ENCODE data around the gene CASP8AP2. TPM values are rescaled to one million over a fixed set of nuclear protein-coding genes. Genes with fewer than 3 reads are reported as not detected.
"Not testable (repeated sequence)": the region's sequence is repeated elsewhere in the genome, so short reads cannot be mapped to it uniquely, and the experiment has no call there.

The CASP8AP2 gene
- total and polyA plus RNA-seq, 2 experiments from 2014 or later, result 8.9 to 21.6 TPM

DNA sequence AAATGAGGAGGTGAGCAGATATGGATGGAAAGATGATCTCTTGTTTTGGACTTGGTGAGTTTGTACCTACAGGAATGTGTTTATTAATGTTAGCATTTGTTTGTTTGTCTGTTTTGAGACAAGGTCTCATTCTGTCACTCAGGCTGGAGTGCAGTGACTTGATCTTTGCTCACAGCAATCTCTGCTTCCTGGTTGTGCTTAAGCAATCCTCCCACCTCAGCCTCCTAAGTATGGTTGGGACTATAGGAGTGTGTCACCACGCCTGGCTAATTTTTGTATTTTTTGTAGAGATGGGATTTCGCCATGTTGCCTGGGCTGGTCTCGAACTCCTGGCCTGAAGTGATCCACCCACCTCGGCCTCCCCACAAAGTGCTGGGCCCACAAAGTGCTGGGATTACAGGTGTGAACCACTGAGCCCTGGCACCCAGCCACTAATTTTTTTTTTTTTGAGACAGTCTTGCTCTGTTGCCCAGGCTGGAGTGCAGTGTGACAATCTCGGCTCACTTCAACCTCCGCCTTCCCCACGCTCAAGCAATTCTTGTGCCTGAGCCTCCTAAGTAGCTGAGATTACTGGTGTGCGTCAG, 7.1 kb downstream of the CASP8AP2 start:
- TF ChIP-seq, protein P1, sequence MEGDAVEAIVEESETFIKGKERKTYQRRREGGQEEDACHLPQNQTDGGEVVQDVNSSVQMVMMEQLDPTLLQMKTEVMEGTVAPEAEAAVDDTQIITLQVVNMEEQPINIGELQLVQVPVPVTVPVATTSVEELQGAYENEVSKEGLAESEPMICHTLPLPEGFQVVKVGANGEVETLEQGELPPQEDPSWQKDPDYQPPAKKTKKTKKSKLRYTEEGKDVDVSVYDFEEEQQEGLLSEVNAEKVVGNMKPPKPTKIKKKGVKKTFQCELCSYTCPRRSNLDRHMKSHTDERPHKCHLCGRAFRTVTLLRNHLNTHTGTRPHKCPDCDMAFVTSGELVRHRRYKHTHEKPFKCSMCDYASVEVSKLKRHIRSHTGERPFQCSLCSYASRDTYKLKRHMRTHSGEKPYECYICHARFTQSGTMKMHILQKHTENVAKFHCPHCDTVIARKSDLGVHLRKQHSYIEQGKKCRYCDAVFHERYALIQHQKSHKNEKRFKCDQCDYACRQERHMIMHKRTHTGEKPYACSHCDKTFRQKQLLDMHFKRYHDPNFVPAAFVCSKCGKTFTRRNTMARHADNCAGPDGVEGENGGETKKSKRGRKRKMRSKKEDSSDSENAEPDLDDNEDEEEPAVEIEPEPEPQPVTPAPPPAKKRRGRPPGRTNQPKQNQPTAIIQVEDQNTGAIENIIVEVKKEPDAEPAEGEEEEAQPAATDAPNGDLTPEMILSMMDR (IDR thresholded peaks at IDR 0.05; ENCODE audit: low read depth, low read length), result no peak
- DNase-seq (ENCODE audit: low read depth in 1 of 2, low spot score in 1 of 2), result no peak
- Histone ChIP-seq H3K36me3 (peaks cover 3% of the 10 kb centered on the region), H3K27ac (no peak overlapping the region), H3K27me3 (no peaks in the 10 kb centered on the region), H3K4me3 (no peak overlapping the region), H3K4me1 (ENCODE audit: low read depth) (peaks cover 8% of the 10 kb centered on the region), H3K9me3 (ENCODE audit: low read depth) (no peaks in the 10 kb centered on the region)

DNA sequence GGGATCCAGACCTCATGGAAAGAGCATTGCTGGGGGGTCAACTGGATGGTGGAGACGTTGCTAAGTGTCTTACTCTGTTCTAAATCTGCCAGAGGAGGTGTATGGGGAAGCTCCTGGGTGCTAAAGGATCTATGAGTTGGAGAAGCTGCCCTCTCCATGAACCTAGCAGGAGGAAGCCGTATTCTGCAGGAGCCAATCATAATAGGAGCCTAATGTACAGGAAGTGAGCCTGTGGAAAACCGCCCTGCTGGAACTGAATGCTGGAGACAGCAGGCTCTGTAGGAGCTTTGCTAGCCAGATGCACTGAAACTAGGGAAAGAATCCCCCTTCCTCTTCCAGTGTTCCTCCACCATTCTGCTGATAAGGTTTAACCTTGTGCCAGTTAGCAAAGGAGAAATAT, 10.9 kb downstream of the CASP8AP2 start:
- DNase-seq (ENCODE audit: low read depth in 1 of 2, low spot score in 1 of 2), result peak; percentile 35 to 72
- H3K4me1 ChIP-seq (ENCODE audit: low read depth), result peaks cover 8% of the 10 kb centered on the region
- no peaks in the 10 kb centered on the region for H3K36me3 ChIP-seq
- TF ChIP-seq, protein P1 (IDR thresholded peaks at IDR 0.05; ENCODE audit: low read depth, low read length), result no peak
- H3K27ac ChIP-seq, result peak overlapping the region; percentile 49
- H3K4me3 ChIP-seq, result no peak overlapping the region
- no peaks in the 10 kb centered on the region for H3K27me3 ChIP-seq
- H3K9me3 ChIP-seq (ENCODE audit: low read depth), result no peaks in the 10 kb centered on the region

DNA sequence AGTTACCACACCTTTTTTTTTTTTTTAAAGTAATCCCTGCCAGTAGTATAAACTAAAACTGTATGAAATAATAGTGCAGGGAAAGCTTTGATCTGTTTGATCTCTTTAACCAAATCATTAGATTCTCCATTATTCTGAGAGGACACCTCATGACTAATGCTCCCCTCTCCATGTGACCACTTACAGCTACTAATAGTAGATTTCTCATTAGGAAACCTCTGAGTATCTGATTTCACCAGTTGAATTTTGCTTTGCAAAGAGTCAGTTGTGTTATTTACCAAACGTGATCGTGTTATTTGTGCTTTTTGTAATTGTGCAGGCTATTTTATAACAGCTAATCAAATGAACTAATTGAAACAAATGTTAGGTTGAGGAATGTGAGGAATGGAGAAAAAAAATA, 12.5 kb downstream of the CASP8AP2 start:
- Histone ChIP-seq H3K9me3 (ENCODE audit: low read depth) (no peaks in the 10 kb centered on the region), H3K27me3 (no peaks in the 10 kb centered on the region), H3K27ac (no peak overlapping the region), H3K4me3 (no peak overlapping the region), H3K4me1 (ENCODE audit: low read depth) (peaks cover 8% of the 10 kb centered on the region), H3K36me3 (no peaks in the 10 kb centered on the region)
- no peak for DNase-seq (ENCODE audit: low read depth in 1 of 2, low spot score in 1 of 2)
- TF ChIP-seq, protein P1 (IDR thresholded peaks at IDR 0.05; ENCODE audit: low read depth, low read length), result no peak

DNA sequence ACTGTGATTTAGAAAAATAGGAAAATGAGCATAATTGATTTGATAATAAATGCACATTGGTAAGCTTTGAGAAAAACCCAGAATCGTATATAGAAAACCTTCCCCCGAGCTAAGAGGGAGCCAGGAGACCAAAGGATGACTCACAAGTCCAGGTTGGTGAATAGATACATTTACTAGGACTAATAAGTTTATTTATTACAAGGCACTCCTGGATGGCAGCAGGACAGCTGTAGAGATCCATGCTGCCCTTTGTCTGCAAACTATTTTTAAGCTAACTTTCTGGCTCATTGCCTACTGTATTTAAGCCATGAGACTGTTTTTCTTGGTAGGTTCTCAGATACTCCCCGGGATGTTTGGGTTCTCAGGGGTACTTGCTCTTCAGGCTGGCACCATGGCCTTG, 13.4 kb downstream of the CASP8AP2 start:
- TF ChIP-seq, protein P1 (IDR thresholded peaks at IDR 0.05; ENCODE audit: low read depth, low read length), result no peak
- H3K4me3 ChIP-seq, result no peak overlapping the region
- H3K27me3 ChIP-seq, result no peaks in the 10 kb centered on the region
- H3K9me3 ChIP-seq (ENCODE audit: low read depth), result no peaks in the 10 kb centered on the region
- H3K27ac ChIP-seq, result no peak overlapping the region
- peak in 1 of 2 donors; percentile 20 for DNase-seq (ENCODE audit: low read depth in 1 of 2, low spot score in 1 of 2)
- H3K36me3 ChIP-seq, result no peaks in the 10 kb centered on the region
- peaks cover 8% of the 10 kb centered on the region for H3K4me1 ChIP-seq (ENCODE audit: low read depth)

DNA sequence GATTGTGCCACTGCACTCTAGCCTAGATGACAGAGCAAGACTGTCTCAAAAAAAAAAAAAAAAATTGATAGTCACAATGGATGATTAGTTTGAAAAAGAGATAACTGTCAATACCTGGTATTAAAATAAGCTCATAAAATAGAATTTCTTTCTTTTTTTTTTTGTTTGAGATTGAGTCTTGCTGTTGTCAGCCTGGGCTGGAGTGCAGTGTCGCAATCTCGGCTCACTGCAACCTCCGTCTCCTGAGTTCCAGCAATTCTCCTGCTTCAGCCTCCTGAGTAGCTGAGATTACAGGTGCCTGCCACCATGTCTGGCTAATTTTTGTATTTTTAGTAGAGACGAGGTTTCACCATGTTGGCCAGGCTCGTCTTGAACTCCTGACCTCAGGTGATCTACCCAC, 17.8 kb downstream of the CASP8AP2 start:
- H3K36me3 ChIP-seq; H3K4me3 ChIP-seq; H3K9me3 ChIP-seq (ENCODE audit: low read depth); H3K4me1 ChIP-seq (ENCODE audit: low read depth); H3K27me3 ChIP-seq; DNase-seq (ENCODE audit: low read depth in 1 of 2, low spot score in 1 of 2); H3K27ac ChIP-seq: not testable (repeated sequence)

DNA sequence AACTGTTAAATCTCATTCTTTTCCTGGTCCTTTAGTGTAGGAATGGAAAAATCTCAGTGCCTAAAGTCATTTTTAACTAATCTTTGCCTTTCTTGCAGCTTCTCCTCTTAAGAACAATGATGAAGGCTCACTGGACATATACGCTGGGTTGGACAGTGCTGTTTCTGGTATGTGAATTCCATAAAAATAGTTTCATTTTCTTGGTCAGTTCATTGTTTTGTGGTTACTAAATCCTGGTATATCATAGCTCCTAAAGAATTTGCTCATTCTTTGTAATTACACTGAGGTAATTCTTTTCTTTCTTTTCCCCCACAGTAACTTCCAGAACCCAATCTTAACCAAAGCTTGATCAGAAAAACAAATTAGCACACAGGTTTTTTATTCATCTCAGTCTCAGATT, 23.4 kb downstream of the CASP8AP2 start:
- no peak overlapping the region for H3K4me3 ChIP-seq
- no peak for DNase-seq (ENCODE audit: low read depth in 1 of 2, low spot score in 1 of 2)
- TF ChIP-seq, protein P1 (IDR thresholded peaks at IDR 0.05; ENCODE audit: low read depth, low read length), result no peak

More for the DNA sequence above, 23.4 kb downstream of the CASP8AP2 start:
- no peak overlapping the region for H3K27ac ChIP-seq
- no peaks in the 10 kb centered on the region for H3K27me3 ChIP-seq
- H3K36me3 ChIP-seq, result peaks cover 25% of the 10 kb centered on the region
- H3K4me1 ChIP-seq (ENCODE audit: low read depth), result no peaks in the 10 kb centered on the region
- H3K9me3 ChIP-seq (ENCODE audit: low read depth), result no peaks in the 10 kb centered on the region
